HG03520 (cell line): ENCODE measurements around the gene HSD17B1.
"Not testable (repeated sequence)": the region's sequence is repeated elsewhere in the genome, so short reads cannot be mapped to it uniquely, and the experiment has no call there.

Experiments used
- ATAC-seq: cut with Tn5 transposase; IDR thresholded peaks from one replicate; pipeline ENCODE4 v1.9.1; 2021; ENCODE audit warnings: mild to moderate bottlenecking, moderate library complexity; ENCODE audit not compliant: unreplicated experiment

The HSD17B1 gene, protein sequence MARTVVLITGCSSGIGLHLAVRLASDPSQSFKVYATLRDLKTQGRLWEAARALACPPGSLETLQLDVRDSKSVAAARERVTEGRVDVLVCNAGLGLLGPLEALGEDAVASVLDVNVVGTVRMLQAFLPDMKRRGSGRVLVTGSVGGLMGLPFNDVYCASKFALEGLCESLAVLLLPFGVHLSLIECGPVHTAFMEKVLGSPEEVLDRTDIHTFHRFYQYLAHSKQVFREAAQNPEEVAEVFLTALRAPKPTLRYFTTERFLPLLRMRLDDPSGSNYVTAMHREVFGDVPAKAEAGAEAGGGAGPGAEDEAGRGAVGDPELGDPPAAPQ

DNA sequence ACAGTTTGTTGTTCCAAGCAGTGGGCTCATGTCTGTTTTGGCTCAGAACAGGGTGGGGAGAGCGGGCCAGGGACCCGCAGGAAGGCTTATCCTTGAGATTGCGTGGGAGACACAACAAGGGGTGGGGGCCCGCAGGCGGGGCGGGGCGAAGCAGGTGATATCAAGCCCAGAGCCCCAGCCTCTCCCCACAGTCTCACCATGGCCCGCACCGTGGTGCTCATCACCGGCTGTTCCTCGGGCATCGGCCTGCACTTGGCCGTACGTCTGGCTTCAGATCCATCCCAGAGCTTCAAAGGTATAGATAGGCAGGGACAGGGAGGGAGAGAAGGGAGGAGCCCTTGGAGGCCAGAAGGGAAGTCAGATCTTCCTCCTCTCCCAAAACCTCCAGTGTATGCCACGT lies at the start of gene HSD17B1:
Gene HSD17B1, plus strand, starts transcription at position 188 of the 400 bp plus-strand sequence. Its CDS starts 11 bp downstream, at position 199.
- not testable (repeated sequence) for ATAC-seq

GRCh38 chr17:42502926-42503325 lies 49.8 kb upstream of the HSD17B1 start:
- no peak for ATAC-seq

- ATAC-seq: no peak
Measured at GRCh38 chr17:42507671-42508070, 45.1 kb upstream of the HSD17B1 start.

DNA sequence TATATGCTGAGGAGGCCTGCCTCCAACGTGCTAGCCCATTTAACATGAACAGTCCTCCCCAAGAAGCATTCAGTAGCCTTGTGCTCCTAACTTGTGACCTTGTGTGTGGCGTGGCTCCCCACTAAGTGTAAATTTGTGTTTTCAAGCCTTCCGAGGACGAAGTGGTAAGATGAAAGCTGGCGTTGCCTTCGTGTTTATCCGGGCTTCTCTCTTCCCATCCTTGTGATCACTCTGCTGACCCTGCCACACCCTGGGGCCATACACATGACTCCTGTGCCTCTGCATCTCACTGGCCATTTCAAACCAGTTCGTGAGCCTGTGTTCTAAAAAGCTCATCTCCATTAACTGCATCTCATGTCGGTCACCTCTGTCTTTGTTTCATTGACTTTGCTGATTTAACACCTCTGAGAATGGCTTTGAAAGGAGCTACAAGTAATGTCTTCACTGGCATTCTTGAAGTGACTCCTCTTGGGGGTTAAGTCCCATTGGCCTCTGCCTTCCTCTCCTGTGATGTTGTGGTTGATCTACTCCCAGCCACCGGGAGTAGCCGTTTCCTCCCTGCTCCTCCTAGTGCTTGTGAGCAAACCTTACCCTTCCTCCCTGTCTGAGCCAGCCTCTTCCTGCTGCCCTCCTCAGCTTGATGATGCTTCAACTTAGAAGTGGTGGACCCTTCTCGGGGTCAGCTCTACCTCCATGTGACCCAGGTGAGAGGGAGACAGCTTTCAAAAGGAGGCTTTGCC lies 44.1 kb upstream of the HSD17B1 start:
- no peak for ATAC-seq

DNA sequence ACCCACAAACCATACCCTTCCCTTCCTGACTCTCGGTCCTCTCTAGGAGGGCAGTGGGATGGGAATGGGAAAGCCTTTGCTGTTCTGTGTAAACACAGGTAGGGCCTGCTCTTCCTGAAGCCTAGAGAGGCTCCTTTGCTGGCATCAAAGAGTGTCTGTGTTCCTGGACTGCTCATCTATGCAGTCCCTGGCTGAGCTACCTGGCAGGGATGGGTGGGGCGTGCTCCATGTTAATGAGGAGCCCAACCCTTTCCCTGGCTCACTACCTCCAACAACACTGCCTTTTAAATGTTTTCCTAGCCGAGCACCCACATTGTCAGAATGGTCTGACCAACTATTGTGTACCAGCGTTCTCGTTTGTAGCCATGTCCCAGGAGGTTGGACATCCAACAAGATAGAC lies 43.3 kb upstream of the HSD17B1 start:
- no peak for ATAC-seq

DNA sequence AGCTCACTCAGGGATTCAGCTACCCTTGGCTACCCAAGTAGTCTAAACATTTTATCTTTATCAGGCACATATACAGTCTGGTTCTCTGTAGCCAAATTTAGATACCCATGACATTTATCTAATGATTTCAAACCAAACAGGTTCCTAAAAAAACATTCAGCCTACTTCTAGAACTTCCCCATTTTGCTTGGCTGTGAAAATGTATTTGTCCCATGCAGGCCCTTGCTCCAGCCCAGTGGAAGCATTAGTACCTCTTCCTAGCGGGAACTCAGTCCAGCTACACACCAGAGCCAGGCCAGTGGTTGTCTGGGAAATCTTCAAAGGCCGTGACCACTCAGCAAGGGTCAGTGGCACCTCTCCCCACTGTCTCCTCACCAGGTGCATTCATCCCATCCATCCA lies 42.9 kb upstream of the HSD17B1 start:
- no peak for ATAC-seq

- no peak for ATAC-seq
Measured at GRCh38 chr17:42512246-42512645, 40.5 kb upstream of the HSD17B1 start.

DNA sequence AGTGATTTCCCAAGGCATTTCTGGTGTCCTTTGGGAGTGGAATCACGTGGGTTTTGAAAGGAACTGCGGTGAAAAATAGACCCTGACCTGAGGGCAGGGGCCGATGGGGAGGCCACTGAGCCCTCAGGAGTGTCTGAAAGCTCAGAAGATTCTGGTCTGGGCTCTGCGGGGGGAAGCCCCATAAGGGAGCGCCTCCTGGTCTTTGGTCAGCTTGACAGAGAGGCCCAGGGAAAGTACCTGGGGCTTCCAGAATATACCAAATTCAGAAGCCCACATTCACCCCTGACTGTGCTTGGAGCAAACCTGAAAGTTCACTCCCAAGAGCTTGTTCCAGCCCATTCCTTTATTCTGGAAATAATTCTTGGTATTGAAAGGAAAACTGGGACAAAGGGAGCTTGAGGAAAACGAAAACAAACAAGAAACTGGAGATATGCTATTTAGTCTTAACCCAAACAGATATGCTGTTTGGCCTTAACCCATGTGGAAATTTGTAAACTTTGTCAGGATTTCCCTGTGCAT lies 39.9 kb upstream of the HSD17B1 start:
- no peak for ATAC-seq

DNA sequence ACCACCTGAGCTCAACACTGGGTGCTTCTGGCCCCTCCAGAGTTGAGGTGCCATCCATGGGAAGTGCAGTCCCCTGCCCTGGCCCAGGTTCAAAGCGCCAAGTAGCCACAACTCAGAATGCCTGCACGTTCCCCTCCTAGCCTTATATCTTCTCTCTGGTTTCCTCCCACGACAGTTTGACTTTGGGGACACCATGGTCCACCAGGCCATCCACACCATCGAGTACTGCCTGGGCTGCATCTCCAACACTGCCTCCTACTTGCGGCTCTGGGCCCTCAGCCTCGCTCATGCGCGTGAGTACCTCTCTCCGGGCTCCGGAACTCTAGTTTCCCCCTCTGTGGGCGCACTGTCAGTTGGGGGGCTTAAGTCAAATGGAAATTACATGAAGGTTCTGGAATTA lies 39.0 kb upstream of the HSD17B1 start:
- ATAC-seq: no peak

- no peak for ATAC-seq
Measured at GRCh38 chr17:42514279-42514678, 38.4 kb upstream of the HSD17B1 start.

DNA sequence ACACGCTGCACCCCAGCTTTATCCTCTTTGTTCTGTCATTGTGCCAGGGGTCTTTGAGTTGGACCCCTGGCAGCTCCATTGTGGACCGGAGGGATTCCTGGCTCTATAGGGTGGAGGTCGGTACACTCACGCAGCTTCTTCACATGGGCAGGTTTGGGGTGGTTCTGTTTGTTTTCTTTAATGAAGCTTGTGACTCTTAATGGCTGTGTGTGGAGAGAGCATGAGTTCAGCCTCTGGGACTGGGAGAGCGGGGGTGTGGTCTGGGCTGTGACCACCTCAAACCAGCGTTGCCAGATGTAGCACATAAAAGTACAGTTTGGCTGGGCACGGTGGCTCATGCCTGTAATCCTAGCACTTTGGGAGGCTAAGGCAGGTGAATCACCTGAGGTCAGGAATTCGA lies 37.9 kb upstream of the HSD17B1 start:
- ATAC-seq: no peak

DNA sequence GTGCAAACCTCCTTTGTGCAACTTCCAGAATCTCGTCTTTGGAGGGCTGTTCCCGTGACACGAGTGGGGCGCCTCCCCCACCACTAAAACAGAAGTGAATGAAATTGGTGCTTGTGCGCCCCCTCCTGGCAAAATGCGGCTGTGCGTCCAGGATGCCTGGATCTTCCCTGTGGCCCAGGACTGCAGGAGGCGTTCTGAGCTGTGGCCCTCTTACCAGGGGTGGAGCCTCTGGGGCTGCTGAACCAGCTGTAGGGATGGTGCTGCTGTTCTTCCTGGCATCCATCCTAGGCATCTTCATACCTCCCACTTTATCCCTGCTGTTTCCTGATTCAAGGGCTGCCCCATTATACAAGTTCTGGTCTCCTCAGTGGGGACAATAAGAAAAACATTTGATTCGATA lies 35.2 kb upstream of the HSD17B1 start:
- no peak for ATAC-seq

GRCh38 chr17:42518046-42518754 lies 34.5 kb upstream of the HSD17B1 start:
- no peak for ATAC-seq

DNA sequence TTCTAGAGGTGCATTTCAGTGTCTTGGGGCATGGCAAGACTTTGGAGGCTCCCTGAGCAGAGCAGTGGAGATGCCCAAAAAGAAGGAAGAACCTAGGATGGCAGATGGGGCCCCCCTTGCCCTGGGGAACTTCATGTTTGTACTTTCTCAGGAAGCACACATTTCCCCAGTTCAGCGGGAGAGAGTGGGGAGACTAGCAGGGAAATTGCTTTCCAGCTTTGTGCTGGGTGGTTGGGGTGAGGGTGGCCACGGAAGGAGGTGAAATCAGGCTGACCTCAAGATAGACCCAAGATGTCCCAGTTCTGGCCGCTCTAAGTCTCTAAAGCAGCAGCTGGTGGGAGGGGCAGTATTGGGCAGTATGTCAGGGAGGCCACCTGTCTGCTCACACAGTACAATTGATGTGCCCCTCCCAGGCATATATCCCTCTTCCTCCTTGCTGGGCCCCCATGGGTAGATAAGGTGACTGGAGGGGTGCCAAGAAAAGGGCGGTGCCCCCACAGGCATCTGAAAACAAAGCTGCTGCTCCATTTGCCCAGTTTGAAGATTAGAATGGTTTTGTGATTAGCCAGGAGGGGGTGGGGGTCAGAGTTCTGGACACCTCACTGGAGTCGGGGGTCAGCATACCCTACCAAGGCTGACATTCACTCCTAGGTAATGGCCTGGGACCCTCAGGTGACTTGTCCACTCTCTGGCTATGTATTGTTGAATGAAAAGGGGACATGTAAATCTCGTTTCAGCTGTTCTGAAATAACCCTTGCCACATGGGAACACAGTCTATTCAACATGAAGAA lies 33.8 kb upstream of the HSD17B1 start:
- no peak for ATAC-seq

DNA sequence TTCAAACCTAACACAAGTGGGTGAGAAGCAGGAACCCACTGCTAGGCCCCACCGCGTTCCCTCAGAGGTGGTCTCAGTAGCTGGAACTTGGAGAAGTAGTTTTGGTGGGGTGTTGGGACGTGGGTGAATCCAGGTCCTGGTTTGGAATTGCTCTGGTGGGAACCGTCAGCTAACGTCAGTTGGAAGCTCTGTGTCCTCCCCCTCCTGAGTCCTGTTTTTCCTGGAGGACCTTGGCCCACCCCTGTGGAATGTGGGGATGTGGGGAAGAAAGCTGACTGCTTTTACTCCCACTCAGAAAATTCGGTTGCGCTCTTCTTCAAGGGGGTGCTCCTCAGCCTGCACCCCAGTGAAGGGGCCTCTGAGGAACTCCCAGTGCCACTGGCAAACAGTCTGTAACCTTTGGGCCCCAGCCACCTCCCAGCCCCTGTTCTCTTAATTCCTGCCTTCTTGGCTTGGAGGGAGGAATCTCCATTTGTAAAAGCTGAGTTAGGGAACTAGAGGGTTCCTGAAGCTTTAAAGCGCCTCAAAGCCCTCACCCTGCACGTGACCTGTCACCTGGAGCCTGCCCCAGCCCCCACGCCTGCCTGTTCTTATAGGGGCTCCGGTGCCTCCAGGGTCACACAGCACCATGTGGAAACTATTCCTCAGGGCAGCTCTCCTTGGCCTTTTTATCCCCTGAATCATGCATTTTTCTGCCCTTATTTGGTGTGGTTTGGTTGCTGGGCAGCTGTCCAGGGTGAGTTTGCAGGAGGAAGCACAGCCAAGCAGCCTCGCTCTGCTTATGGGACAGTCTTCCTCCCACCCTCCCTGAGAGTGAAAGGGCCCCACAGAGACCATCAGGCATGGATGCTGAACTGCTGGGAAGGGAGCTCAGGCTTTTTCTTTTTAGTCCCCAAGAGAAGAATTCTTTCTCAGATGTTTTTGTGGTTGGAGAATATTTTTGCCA lies 32.9 kb upstream of the HSD17B1 start:
- no peak for ATAC-seq

- ATAC-seq: no peak
Measured at GRCh38 chr17:42520540-42520951, 32.2 kb upstream of the HSD17B1 start.

DNA sequence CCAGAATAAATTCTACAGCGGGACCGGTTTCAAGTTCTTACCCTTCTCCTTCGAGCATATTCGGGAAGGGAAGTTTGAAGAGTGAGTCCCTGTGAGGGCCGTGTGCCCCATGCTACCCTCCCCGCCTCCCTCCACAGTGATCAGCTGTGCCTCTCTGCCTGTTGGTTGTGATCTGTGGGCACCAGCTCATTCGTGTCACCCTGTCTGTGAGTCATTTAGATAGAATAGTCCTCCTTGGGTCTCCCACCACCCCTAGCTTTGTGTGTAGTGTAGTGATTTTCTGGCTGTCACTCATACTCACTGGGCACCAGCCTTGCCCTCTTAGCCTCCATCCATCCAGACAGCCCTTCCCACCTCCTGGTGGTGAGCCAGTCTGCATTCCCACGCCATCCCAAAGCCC lies 31.7 kb upstream of the HSD17B1 start:
- ATAC-seq: no peak

GRCh38 chr17:42521666-42522262 lies 31.0 kb upstream of the HSD17B1 start:
- ATAC-seq: no peak

- ATAC-seq: no peak
Measured at GRCh38 chr17:42522263-42522790, 30.4 kb upstream of the HSD17B1 start.
